ENCODE data around the gene COX5A. TPM values are rescaled to one million over a fixed set of nuclear protein-coding genes. Genes with fewer than 3 reads are reported as not detected.

Gene COX5A
- total RNA-seq, 1 experiment from 2014 or later = 307 TPM

- ChIA-PET CTCF (interaction anchor here (3.0 kb wide), 1 partner anchor 11 kb away, joined by 10 read pairs; no protein-coding TSS in a partner anchor), POLR2A (no interaction called here), RAD21 (ENCODE audit: low non-redundant PET in 1 of 2, low total read pairs in 2 of 2, uncharacterized antibody in 2 of 2, unreplicated experiment in 2 of 2) (no interaction called here)
- H3K27ac ChIP-seq (ENCODE audit: low read depth, low read length) = no peak overlapping the region
- peaks cover 11 to 36% of the 10 kb centered on the region in 2 experiments for H3K4me1 ChIP-seq (ENCODE audit: control insufficient read depth in 1 of 2, insufficient read depth in 2 of 2, low read length in 2 of 2)
- H3K9me3 ChIP-seq (ENCODE audit: control insufficient read depth in 1 of 2, insufficient read depth in 1 of 2, low read depth in 1 of 2, low read length in 2 of 2) = no peaks in the 10 kb centered on the region
- no peaks in the 10 kb centered on the region for H3K27me3 ChIP-seq (ENCODE audit: insufficient read depth, low read length)
- H3K36me3 ChIP-seq (ENCODE audit: control insufficient read depth in 1 of 2, insufficient read depth in 2 of 2, low read length in 2 of 2) = no peaks in the 10 kb centered on the region
- H4K20me1 ChIP-seq (ENCODE audit: insufficient read depth) = no peaks in the 10 kb centered on the region
- no peaks in the 10 kb centered on the region for H3K9me2 ChIP-seq (ENCODE audit: insufficient read depth)
- no peaks in the 10 kb centered on the region for H3K79me2 ChIP-seq (ENCODE audit: insufficient read depth, low read length)
- BruUV-seq (replicated peaks) = no TSS peak
- ATAC-seq (no peak), DNase-seq (ENCODE audit: low read depth, low spot score) (no peak)
- no peak for TF ChIP-seq FOSL1 (IDR thresholded peaks at IDR 0.05; ENCODE audit: low read depth)
- TF ChIP-seq CEBPB (IDR thresholded peaks at IDR 0.05; ENCODE audit: low read depth) = no peak
- TF ChIP-seq ZFX (IDR thresholded peaks at IDR 0.05) = no peak
- TF ChIP-seq POLR2AphosphoS5 (IDR thresholded peaks at IDR 0.05; ENCODE audit: low read depth, low read length) = no peak
- H3K4me3 ChIP-seq (replicated peaks in 1 of 2; ENCODE audit: low read depth in 1 of 2, low read length in 2 of 2) = no peak overlapping the region
- H2AFZ ChIP-seq (ENCODE audit: low read depth, low read length, poor library complexity, severe bottlenecking) = no peak overlapping the region
- no peak overlapping the region for H3K9ac ChIP-seq (ENCODE audit: low read length)
- H3K4me2 ChIP-seq (ENCODE audit: low read length) = no peak overlapping the region
- intact Hi-C loops (cut with micrococcal nuclease) = no loop called here
Measured at GRCh38 chr15:74961616-74962015, 23.7 kb upstream of the COX5A start.

- Histone ChIP-seq H3K79me2 (ENCODE audit: insufficient read depth, low read length) (no peaks in the 10 kb centered on the region), H2AFZ (ENCODE audit: low read depth, low read length, poor library complexity, severe bottlenecking) (no peak overlapping the region), H3K27me3 (ENCODE audit: insufficient read depth, low read length) (no peaks in the 10 kb centered on the region), H3K4me2 (ENCODE audit: low read length) (no peak overlapping the region), H4K20me1 (ENCODE audit: insufficient read depth) (no peaks in the 10 kb centered on the region), H3K9ac (ENCODE audit: low read length) (no peak overlapping the region), H3K9me3 (ENCODE audit: control insufficient read depth in 1 of 2, insufficient read depth in 1 of 2, low read depth in 1 of 2, low read length in 2 of 2) (no peaks in the 10 kb centered on the region), H3K9me2 (ENCODE audit: insufficient read depth) (no peaks in the 10 kb centered on the region), H3K36me3 (ENCODE audit: control insufficient read depth in 1 of 2, insufficient read depth in 2 of 2, low read length in 2 of 2) (no peaks in the 10 kb centered on the region), H3K27ac (ENCODE audit: low read depth, low read length) (no peak overlapping the region), H3K4me3 (replicated peaks in 1 of 2; ENCODE audit: low read depth in 1 of 2, low read length in 2 of 2) (no peak overlapping the region), H3K4me1 (ENCODE audit: control insufficient read depth in 1 of 2, insufficient read depth in 2 of 2, low read length in 2 of 2) (peaks cover 11 to 42% of the 10 kb centered on the region in 2 experiments)
- intact Hi-C loops (cut with micrococcal nuclease) = no loop called here
- ChIA-PET RAD21 (ENCODE audit: low non-redundant PET in 1 of 2, low total read pairs in 2 of 2, uncharacterized antibody in 2 of 2, unreplicated experiment in 2 of 2) (no interaction called here), POLR2A (interaction anchor here (0.8 kb wide), 1 partner anchor 11 kb away, joined by 3 read pairs; no protein-coding TSS in a partner anchor), CTCF (interaction anchor here (1.5 to 3.0 kb wide), 2 partner anchors 10 to 59 kb away, joined by 4 to 10 read pairs; no protein-coding TSS in a partner anchor)
- no peak for DNase-seq (ENCODE audit: low read depth, low spot score)
- BruUV-seq (replicated peaks) = no TSS peak
- ATAC-seq = no peak
- no peak for TF ChIP-seq SIN3A (IDR thresholded peaks at IDR 0.05; ENCODE audit: low read depth)
- TF ChIP-seq ELF1 (IDR thresholded peaks at IDR 0.05; ENCODE audit: borderline replicate concordance, low read depth) = no peak
- no peak for TF ChIP-seq POLR2A (IDR thresholded peaks at IDR 0.05; ENCODE audit: borderline replicate concordance, extremely low read depth, insufficient read depth, insufficient read length)
- TF ChIP-seq CBX3 (IDR thresholded peaks at IDR 0.05; ENCODE audit: low read depth) = no peak
- no peak for TF ChIP-seq TCF7L2 (IDR thresholded peaks at IDR 0.05; ENCODE audit: borderline replicate concordance, extremely low read depth, insufficient read depth, insufficient read length)
- TF ChIP-seq, protein P1, sequence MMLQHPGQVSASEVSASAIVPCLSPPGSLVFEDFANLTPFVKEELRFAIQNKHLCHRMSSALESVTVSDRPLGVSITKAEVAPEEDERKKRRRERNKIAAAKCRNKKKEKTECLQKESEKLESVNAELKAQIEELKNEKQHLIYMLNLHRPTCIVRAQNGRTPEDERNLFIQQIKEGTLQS (IDR thresholded peaks at IDR 0.05) = no peak
- no peak for TF ChIP-seq YY1 (IDR thresholded peaks at IDR 0.05; ENCODE audit: extremely low read depth, insufficient replicate concordance, low read depth, low read length)
- TF ChIP-seq, protein P2, sequence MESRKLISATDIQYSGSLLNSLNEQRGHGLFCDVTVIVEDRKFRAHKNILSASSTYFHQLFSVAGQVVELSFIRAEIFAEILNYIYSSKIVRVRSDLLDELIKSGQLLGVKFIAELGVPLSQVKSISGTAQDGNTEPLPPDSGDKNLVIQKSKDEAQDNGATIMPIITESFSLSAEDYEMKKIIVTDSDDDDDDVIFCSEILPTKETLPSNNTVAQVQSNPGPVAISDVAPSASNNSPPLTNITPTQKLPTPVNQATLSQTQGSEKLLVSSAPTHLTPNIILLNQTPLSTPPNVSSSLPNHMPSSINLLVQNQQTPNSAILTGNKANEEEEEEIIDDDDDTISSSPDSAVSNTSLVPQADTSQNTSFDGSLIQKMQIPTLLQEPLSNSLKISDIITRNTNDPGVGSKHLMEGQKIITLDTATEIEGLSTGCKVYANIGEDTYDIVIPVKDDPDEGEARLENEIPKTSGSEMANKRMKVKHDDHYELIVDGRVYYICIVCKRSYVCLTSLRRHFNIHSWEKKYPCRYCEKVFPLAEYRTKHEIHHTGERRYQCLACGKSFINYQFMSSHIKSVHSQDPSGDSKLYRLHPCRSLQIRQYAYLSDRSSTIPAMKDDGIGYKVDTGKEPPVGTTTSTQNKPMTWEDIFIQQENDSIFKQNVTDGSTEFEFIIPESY (IDR thresholded peaks at IDR 0.05; ENCODE audit: extremely low read depth, insufficient replicate concordance, low read length) = no peak
- no peak for TF ChIP-seq ZFX (IDR thresholded peaks at IDR 0.05)
- TF ChIP-seq FOSL1 (IDR thresholded peaks at IDR 0.05; ENCODE audit: low read depth) = no peak
- no peak for TF ChIP-seq SP1 (IDR thresholded peaks at IDR 0.05; ENCODE audit: low read depth)
- no peak for TF ChIP-seq SRF (IDR thresholded peaks at IDR 0.05; ENCODE audit: low read depth)
- TF ChIP-seq RAD21 (IDR thresholded peaks at IDR 0.05; ENCODE audit: low read depth) = no peak
- TF ChIP-seq, protein P3, sequence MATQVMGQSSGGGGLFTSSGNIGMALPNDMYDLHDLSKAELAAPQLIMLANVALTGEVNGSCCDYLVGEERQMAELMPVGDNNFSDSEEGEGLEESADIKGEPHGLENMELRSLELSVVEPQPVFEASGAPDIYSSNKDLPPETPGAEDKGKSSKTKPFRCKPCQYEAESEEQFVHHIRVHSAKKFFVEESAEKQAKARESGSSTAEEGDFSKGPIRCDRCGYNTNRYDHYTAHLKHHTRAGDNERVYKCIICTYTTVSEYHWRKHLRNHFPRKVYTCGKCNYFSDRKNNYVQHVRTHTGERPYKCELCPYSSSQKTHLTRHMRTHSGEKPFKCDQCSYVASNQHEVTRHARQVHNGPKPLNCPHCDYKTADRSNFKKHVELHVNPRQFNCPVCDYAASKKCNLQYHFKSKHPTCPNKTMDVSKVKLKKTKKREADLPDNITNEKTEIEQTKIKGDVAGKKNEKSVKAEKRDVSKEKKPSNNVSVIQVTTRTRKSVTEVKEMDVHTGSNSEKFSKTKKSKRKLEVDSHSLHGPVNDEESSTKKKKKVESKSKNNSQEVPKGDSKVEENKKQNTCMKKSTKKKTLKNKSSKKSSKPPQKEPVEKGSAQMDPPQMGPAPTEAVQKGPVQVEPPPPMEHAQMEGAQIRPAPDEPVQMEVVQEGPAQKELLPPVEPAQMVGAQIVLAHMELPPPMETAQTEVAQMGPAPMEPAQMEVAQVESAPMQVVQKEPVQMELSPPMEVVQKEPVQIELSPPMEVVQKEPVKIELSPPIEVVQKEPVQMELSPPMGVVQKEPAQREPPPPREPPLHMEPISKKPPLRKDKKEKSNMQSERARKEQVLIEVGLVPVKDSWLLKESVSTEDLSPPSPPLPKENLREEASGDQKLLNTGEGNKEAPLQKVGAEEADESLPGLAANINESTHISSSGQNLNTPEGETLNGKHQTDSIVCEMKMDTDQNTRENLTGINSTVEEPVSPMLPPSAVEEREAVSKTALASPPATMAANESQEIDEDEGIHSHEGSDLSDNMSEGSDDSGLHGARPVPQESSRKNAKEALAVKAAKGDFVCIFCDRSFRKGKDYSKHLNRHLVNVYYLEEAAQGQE (IDR thresholded peaks at IDR 0.05; ENCODE audit: low read depth) = no peak
Measured at GRCh38 chr15:74960995-74961588, 23.2 kb upstream of the COX5A start.
